HG03354 (cell line): ENCODE measurements around the gene CDK6.
"Not testable (repeated sequence)": the region's sequence is repeated elsewhere in the genome, so short reads cannot be mapped to it uniquely, and the experiment has no call there.

Source experiments
- ATAC-seq: cut with Tn5 transposase; IDR thresholded peaks from one replicate; pipeline ENCODE4 v1.9.1; 2021; ENCODE audit warnings: mild to moderate bottlenecking; ENCODE audit not compliant: unreplicated experiment, poor library complexity, severe bottlenecking

The CDK6 gene

DNA sequence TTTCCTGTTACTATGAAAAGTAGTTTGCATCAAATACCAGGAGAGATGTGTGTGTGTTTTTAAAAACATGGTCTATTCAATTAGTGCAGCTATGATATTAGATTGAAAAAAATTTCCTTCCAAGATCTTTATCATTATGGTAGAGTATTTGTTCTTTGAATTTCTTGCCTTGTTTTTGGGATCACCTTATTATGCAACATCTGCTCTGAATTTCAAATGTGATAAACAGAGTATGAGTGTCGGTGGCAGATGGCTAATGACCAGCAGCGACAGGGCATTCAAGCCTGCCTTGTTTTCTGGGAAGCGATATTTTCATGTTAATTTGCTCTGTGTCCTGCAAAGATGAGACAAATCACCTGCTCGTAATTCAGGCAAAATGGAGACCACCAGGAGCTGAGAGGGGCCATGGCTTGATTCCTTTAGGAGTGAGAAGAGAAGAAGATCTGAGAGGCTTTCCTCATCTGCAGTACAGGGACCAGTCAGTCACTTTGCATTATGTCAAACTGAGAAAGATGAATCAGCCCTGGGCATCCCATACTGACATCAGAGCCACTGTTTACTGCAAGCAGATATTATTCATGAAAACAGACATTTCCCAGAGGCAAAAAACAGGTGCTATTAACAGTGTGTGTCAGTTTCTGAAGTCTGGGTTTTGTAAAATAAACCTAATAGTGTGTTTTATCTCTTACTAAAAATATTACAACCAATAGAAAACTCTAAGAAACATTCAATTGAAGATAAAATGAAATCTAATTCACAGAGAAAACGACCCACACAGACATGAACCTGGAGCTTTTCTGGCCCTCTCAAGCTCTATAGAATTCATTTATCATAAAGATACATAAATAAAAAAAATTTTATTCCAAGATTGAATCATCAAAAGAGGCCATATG, 67.6 kb downstream of the CDK6 start:
- peak; percentile 85 for ATAC-seq

DNA sequence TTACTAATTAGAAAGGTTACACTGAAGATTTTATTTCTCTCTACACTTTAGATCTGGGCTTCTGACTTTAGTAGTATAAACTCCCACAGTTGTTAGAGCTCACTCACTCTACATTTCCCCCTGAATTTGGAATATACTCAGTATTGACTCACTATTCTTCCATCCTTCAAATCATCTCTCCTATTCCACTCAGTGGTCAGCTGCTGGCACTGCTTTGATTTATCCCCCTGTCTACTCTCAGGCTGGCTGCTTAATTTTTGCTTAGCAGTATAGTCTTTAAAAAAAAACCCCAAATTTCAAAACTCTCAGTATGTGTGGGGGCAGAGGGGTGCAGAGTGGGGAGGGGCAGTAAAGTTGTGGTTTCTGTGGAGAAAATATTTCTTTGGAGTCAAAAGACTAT, 68.9 kb downstream of the CDK6 start:
- no peak for ATAC-seq

DNA sequence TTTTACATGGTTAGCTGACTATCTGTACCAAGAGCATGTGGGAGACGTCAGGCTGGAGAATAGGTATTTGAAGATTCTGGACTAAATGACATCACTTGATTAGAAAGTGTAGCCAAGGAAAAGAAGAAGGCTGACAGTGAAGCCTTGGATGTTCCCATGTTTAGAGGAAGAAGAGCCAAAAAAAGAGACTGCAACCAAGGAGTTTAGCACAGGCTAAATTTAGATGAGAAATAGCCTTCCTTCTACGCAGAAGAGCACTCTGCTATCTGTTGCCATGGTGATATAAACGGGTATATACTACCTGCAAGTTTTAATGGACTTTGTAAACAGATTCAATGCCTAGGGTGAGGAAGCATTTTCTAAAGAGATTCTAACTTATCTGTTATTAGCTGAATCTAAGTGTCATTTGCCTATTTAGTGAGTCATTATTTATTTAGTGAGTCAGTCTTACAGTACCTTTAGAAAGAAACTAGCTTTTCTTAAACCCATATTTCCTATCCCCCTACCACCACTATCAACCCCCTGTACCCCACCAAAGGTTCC, 69.8 kb downstream of the CDK6 start:
- ATAC-seq: no peak

DNA sequence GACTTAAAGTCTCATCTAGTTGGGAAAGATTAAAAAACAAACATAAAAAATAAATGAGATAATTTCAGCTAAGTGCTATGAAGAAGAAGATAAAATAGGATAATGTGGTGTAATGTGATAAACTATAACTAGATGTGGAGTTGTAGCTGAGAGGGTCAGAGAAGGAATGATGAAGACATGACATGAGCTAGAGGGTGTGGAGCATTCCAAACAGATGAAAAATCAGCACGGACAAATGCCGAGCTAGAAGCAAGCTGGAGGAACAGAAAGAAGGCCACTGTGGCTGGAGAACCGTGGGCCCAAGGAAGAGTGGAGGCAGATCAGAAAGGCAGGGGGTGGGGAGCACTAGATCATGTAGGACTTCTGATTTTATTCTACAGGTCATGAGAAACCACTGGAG, 70.6 kb downstream of the CDK6 start:
- no peak for ATAC-seq

DNA sequence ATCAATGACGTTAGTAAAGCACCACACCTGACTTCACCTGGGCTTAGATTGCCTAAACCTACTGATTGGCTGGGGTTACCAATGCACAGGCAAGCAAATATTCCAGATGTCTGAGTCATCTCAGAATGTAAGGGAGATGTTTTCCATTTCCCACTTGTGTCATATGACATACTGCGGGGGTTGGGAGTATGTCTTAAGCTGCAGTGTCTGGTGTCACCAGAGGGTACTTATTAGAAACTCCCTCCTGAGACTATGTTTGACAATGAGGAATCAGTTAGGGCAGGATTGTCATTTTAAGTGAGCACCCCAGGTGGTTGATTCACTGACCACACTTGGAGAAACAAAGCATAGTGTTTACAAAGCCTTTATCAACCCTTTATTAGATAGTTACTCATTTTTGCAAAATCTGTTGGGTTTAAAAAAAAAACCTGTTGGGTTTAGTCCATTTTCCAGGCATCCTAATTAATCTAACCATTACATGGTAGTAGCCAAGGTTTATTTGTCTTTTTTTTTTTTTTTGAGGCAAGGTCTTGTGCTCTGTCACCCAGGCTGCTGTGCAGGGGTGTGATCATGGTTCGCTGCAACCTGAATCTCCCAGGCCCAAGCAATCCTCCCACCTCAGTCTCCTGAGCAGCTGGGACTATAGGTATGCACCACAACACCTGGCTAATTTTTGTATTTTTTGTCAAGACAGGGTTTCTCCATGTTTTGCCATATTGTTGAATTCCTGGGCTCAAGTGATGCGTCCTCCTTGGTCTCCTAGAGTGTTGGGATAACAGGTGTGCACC, 72.5 kb downstream of the CDK6 start:
- ATAC-seq: no peak

GRCh38 chr7:92762851-92763250, 73.5 kb downstream of the CDK6 start:
- no peak for ATAC-seq

GRCh38 chr7:92761391-92762097, 74.8 kb downstream of the CDK6 start:
- ATAC-seq: no peak

- ATAC-seq: no peak
Measured at GRCh38 chr7:92758796-92759431, 77.5 kb downstream of the CDK6 start.

DNA sequence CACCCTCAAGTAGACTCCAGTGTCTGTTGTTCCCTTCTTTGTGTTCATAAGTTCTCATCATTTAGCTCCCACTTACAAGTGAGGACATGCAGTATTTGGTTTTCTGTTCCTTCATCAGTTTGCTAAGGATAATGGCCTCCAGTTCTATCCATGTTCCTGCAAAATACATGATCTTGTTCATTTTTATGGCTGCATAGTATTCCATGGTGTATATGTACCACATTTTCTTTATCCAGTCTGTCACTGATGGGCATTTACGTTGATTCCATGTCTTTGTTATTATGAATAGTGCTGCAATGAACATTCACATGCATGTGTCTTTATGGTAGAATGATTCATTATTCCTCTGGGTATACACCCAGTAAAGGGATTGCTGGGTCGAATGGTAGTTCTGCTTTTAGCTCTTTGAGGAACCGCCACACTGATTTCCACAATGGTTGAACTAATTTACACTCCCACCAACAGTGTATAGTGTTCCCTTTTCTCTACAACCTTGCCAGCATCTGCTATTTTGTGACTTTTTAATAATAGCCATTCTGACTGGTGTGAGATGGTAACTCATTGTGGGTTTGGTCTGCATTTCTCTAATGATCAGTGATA, 79.0 kb downstream of the CDK6 start:
- not testable (repeated sequence) for ATAC-seq

DNA sequence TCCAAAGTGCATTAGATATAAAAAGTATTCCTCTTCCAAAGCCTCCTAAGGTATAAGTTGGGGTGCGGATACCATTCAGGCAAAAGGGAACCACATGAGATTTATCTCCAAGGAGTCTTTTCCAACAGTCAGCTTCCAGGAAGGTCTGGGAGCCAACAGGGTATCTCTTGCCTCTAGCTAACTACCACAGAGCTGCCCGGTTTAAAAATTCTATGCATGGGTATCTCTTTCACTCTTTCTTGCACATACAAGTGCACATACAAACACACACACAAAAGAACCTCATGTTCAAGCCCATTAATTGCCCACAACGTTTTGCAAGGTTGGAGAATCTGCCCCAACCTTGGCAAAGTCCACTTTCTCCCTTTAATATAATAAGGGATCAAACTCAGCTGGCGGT, 80.7 kb downstream of the CDK6 start:
- no peak for ATAC-seq

DNA sequence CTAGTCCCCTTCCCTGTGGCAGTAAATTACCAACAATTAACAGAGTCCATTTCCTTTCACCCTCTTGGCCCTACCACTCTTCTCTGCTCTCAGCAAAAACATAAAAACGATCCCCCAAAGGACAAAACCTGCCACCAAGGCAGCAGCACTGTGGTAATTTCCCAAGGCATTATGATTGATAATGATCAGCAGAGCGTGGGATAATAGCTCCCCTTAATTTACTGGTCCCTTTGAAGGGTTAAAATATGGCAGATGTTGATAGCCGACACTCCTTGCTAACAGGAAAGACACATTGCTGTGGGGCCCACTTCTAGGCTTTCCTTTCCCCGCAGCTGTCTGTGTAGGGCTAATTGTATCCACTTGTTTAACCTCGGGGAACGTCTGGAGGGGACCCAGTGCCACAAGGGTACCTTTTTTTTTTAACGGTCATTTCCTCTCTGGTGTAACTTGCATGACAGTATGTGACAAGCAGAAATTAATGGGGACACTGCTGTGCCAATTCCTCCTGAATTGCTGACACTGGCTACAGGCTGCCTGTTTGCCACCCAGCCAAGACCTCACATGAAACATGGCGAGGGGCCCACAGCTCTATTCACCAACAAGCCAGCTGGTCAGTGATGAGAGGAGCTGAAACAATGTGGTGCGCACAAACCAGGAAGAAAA, 81.3 kb downstream of the CDK6 start:
- ATAC-seq: peak; percentile 60

DNA sequence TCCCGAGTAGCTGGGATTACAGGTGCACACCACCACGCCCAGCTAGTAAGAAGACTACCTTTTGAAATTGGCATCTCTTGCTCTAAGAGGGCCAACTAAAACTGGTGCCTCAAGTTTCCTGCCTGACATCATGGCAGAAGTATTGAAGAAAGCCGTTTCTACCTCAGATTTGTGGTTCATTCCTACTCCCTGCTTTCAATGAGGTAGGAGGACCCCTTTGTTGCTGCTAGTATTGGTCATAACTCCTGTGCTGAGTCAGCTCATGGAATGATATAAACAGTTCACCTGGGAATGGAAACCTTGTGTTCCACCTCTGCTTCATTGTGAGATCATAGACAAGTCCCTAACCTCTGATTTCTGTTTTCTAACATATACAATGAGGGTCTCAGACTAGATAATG, 82.8 kb downstream of the CDK6 start:
- ATAC-seq: no peak

DNA sequence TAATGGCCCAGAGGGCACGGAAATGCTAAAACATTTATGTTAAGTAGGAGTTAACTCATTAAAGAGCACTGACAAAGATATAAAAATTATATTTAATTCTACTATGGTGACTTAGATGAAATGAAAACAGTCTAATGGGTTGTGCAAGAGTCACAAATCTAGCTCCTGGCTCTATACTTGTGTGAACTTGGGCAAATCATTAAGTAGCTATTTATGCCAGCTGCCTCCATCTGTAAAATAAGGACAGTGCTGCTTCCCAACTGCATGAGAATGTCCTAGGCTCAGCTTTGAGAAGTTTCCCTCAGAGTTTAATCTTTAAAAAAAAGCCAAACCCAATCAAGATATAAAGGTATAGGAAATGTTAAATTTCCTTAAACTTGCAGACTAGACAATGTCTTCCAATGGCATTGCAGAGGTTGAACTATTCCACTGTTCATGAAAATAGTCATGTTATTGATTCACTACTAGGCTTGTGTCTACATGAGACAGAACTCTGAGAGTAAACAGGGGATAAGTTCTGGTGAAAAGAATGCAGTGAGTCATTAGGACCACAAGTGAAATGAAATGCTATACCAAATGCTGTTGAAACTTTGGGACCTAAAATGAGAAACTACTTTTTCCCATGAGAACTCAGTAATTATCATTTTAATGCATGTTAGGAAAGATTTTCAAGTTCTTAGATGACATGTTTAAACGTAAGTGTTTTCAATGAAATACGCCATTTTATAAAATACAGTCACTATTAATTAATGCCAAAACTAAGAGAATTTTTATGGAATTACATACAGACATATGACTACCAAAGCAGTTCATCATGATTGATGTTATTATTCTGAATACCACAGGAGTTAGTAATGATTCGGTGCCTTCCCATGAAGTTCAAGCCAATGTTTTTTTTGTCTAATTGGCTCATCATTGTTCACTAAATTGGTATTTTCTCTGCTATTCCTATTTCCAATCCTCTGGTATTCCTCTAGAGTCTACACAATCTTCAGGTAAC, 84.2 kb downstream of the CDK6 start:
- no peak for ATAC-seq

GRCh38 chr7:92750946-92751345, 85.4 kb downstream of the CDK6 start:
- no peak for ATAC-seq

- no peak for ATAC-seq
Measured at GRCh38 chr7:92750447-92750839, 85.9 kb downstream of the CDK6 start.

GRCh38 chr7:92749832-92750446, 86.4 kb downstream of the CDK6 start:
- ATAC-seq: no peak

DNA sequence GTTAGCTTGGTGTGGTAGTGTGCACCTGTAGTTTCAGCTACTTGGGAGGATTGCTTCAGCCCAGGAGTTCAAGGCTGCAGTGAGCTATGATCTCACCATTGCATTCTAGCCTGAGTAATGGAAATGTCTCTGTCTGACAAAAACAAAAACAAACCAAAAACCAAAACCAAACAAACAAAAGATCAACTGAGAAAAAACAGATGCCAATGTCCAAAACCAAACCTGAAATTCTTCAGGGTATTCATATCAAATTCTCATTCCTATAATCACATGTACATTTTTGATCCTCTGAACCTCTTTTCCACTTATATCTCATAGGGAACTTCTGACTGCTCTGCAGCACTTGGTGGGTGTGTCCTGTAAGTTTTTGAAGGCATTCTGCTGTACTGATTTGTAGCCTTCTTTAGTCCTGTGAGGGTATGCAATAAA, 87.0 kb downstream of the CDK6 start:
- ATAC-seq: no peak
